ENCODE results near the gene CACNA1A.

DNA sequence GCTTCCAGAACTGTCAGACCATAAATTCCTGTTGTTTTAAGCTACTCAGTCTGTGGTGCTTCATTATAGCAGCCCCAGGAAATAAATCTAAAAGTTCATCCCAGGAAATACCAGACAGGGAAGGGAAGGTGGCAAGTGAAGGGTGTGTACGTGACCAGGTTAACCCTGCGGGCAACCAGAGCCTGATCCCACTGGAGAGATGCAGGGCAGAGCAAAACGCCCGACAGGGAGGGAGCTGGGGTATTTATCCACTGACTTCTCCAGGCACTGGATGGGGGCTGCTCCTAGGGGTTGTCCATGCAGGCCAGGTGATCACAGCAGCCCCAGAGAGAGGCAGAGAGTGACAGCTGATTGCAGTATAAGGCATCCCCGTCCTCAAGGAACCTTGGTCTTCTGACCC, 150.9 kb downstream of the CACNA1A start:
- TF ChIP-seq POLR2A (IDR thresholded peaks at IDR 0.05) (no peak), CTCF (IDR thresholded peaks at IDR 0.05) (no peak)
